ENCODE results near the gene WDR7.

GRCh38 chr18:57048351-57048750 lies 397.2 kb downstream of the WDR7 start:
- no peak for TF ChIP-seq POLR2AphosphoS5 (IDR thresholded peaks at IDR 0.05)
- no peak for TF ChIP-seq CTCF (IDR thresholded peaks at IDR 0.05)
- TF ChIP-seq POLR2A (IDR thresholded peaks at IDR 0.05), result no peak

Measured in prostate gland (tissue), 2 donors.